Ascending aorta (tissue), 2 donors: ENCODE data around the gene SDR42E1. TPM values are rescaled to one million over a fixed set of nuclear protein-coding genes. Genes with fewer than 3 reads are reported as not detected.

ENCODE experiments used
- DNase-seq, 2 donors: peaks; one replicate each; pipeline ENCODE4 v3.0.0-alpha.2; 2019; ENCODE audit warnings: low spot score in 2 of 2
- H3K27ac ChIP-seq, 2 donors: fragments of 200-600 bp; sonication (generic); one replicate each; pipeline ENCODE4 v1.5.1; 2016 to 2017; ENCODE audit warnings: mild to moderate bottlenecking in 1 of 2
- H3K27me3 ChIP-seq: fragments of 200-600 bp; sonication (generic); one replicate; pipeline ENCODE4 v1.5.1; 2017
- H3K36me3 ChIP-seq, 2 donors: fragments of 200-600 bp; sonication (generic); one replicate each; pipeline ENCODE4 v1.5.1; 2016
- H3K4me1 ChIP-seq, 2 donors: fragments of 200-600 bp; sonication (generic); one replicate each; pipeline ENCODE4 v1.5.1; 2016 to 2017; ENCODE audit warnings: mild to moderate bottlenecking in 1 of 2
- H3K4me3 ChIP-seq, 2 donors: fragments of 200-600 bp; sonication (generic); one replicate each; pipeline ENCODE4 v1.5.1; 2016 to 2017; ENCODE audit warnings: mild to moderate bottlenecking in 1 of 2
- H3K9me3 ChIP-seq, 2 donors: fragments of 200-600 bp; sonication (generic); one replicate each; pipeline ENCODE4 v1.5.1; 2016
- CTCF ChIP-seq, 3 experiments: fragments of 200-600 bp in 2 of 3; fragments of 450-650 bp in 1 of 3; sonication (generic) in 2 of 3; IDR thresholded peaks; one replicate each; pipeline ENCODE4 v1.5.1; 2016 to 2019; ENCODE audit warnings: antibody characterized with exemption in 3 of 3, mild to moderate bottlenecking in 1 of 3, moderate library complexity in 1 of 3
- intact Hi-C: fragments of 100-400 bp; cut with DNase I; formaldehyde crosslinking; loops from one replicate; pipeline ENCODE4 v1.15.1; 2023
- total RNA-seq: library from RNA; depleted of rRNA; stranded (reverse); fragments of >200 nt; gene quantifications from one replicate; pipeline ENCODE4 v1.1.0, GENCODE V29; 2016

The SDR42E1 gene
- total RNA-seq, 1 donor from 2014 or later, result 0.11 TPM

DNA sequence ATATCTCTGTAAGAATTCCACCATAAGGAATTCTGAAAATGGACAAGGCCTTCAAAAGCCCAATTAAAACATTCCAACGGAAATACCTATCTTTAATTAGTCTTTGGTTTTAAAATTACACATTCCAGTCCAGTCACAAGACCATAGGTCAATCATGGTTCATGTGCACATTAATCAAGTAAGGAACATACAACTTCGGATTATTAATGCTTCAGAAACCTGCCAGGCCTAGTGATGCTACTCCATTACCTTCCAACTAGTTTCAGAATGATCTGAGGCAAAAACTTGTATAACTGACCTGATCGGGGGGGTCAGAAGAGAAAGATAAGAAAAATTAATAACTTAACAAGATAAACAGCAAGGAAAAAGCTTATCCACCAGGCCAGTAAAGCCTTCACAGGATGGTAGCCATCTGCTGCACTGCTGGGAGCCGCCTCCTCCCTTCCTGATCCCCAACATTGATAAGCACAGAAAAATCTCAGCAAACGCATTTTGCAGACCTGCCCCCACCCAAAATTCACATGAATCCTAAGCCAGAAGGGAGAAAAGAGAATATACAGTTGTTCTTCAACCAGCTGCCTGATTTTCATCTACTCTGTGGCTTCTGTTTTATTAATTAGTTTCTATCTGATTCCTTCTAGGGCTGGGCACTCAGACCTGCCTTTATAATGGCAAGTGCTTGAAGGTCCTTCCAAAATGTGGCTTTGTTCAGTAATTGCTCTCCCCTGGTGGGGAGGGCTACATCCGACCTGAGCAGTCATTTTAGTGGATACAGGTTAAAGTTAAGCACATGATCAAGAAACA is 6.0 kb downstream of the SDR42E1 start:
- DNase-seq, result no peak
- no peak for TF ChIP-seq CTCF (IDR thresholded peaks at IDR 0.05)
- Histone ChIP-seq H3K36me3 (no peaks in the 10 kb centered on the region), H3K27me3 (no peaks in the 10 kb centered on the region), H3K27ac (no peak overlapping the region), H3K4me1 (no peaks in the 10 kb centered on the region), H3K4me3 (no peak overlapping the region), H3K9me3 (no peaks in the 10 kb centered on the region)
- intact Hi-C loops, result no loop called here

GRCh38 chr16:82004601-82005000 is 6.7 kb downstream of the SDR42E1 start:
- Histone ChIP-seq H3K4me1 (no peaks in the 10 kb centered on the region), H3K36me3 (no peaks in the 10 kb centered on the region), H3K9me3 (no peaks in the 10 kb centered on the region), H3K27ac (no peak overlapping the region), H3K4me3 (no peak overlapping the region), H3K27me3 (no peaks in the 10 kb centered on the region)
- TF ChIP-seq CTCF (IDR thresholded peaks at IDR 0.05), result no peak
- no peak for DNase-seq
- intact Hi-C loops, result no loop called here

DNA sequence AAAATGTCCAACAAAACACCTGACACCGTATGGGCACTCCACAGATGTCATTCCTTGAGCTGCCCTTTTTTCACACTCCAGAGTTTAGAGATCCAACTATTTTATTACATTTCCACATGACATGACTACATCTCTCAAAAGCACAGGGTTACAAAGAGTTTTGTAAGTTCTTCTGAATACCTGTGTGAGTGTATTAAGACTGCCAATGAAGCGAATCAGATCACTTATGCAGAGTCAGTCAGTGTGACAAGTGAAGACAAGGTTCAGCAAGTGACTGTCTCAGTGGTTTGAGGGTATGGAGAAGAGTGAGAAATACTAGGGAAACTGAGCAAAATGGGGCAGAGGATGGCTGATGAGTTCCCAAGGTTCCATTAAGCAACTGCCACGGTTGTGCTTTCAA is 8.4 kb downstream of the SDR42E1 start:
- intact Hi-C loops, result no loop called here
- Histone ChIP-seq H3K27ac (no peak overlapping the region), H3K27me3 (no peaks in the 10 kb centered on the region), H3K4me3 (no peak overlapping the region), H3K36me3 (no peaks in the 10 kb centered on the region), H3K9me3 (no peaks in the 10 kb centered on the region), H3K4me1 (no peaks in the 10 kb centered on the region)
- DNase-seq, result no peak
- no peak for TF ChIP-seq CTCF (IDR thresholded peaks at IDR 0.05)

- no peak overlapping the region for H3K27ac ChIP-seq
- intact Hi-C loops, result no loop called here
- DNase-seq, result no peak
- no peaks in the 10 kb centered on the region for H3K9me3 ChIP-seq
- no peaks in the 10 kb centered on the region for H3K27me3 ChIP-seq
- no peaks in the 10 kb centered on the region for H3K36me3 ChIP-seq
- peaks cover 0 to 3% of the 10 kb centered on the region in 2 donors for H3K4me1 ChIP-seq
- TF ChIP-seq CTCF (IDR thresholded peaks at IDR 0.05), result no peak
- no peak overlapping the region for H3K4me3 ChIP-seq
Observed at GRCh38 chr16:81997738-81998137, 13.5 kb downstream of the SDR42E1 start.

- no peaks in the 10 kb centered on the region for H3K9me3 ChIP-seq
- H3K4me1 ChIP-seq, result peaks cover 0 to 3% of the 10 kb centered on the region in 2 donors
- H3K36me3 ChIP-seq, result no peaks in the 10 kb centered on the region
- no peak for DNase-seq
- intact Hi-C loops, result no loop called here
- H3K4me3 ChIP-seq, result no peak overlapping the region
- no peaks in the 10 kb centered on the region for H3K27me3 ChIP-seq
- H3K27ac ChIP-seq, result no peak overlapping the region
- no peak for TF ChIP-seq CTCF (IDR thresholded peaks at IDR 0.05)
Observed at GRCh38 chr16:81996664-81997509, 14.4 kb downstream of the SDR42E1 start.
